Amygdala (tissue), 56 donors: Measurements from ENCODE around the gene CFL1.

Experiments
- DNase-seq, 56 donors: peaks; one replicate each; lab custom pipeline; 2025; lab: John Stamatoyannopoulos, UW

CFL1 gene

GRCh38 chr11:65888163-65888814, 30.3 kb upstream of the CFL1 start, which contains the start of gene FIBP:
TSS of gene FIBP (minus strand) at chr11:65888471. CDS start at chr11:65888418, 53 bp downstream.
- peak; percentile 61 to 98 (median 95) for DNase-seq

- peak in 1 of 56 donors; percentile 58 for DNase-seq
Observed at GRCh38 chr11:65887723-65888162, 29.8 kb upstream of the CFL1 start.

DNA sequence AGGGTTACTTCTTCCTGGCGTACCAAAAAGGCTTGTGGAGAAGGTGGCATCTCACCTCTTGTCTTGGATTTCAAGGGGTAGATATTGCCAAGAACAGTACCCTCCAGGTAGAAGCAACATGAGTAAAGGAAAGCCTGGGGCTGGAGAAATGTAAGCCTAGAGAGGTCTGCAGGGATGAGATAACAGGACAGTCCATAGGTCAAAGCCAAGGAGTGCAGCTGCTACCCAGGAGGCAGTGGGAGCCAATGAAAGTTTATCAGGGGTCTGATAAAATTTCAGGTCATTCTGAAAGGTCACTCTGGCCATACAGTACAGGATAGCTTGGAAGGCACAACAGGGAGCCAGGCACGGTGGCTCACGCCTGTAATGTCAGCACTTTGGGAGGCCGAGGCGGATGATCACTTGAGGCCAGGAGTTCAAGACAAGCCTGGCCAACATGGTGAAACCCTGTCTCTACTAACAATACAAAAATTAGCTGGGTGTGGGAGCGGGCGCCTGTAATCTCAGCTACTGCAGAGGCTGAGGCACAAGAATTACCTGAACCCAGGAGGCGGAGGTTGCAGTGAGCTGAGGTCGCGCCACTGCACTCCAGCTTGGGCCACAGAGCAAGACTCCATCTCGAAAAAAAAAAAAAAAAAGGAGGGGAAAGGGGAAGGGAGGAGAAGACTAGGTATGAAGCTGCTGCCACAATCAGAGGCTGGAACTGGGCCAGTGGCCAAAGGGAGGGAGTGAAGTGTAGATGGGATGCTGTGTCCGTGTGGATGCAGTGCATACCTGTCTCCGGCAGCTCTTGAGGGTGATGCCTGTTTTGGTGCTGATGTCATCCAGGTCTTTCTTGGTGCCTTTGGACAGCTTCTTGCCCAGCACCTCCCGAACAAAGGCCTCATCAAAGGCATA, 29.1 kb upstream of the CFL1 start:
- DNase-seq: no peak

- no peak for DNase-seq
Observed at GRCh38 chr11:65885808-65886536, 28.0 kb upstream of the CFL1 start.

DNA sequence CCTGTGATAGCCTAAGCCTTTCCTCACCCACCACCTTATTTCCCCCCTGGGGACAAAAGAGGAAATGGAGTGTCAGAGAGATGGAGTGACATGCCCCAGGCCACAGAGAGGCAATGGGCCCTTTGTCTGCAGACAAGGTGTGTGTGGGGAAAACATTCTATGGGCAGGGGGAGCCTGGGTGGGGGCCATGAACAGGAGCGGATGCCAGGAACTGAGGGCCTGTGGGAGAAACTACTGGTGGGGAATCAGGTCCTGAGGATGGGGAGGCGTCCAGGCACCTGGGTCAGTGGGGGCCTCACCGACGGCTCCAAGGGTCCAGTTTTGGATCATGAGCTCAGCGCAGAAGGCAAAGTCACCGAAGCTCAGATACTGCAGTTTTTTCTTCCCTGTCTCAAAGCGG, 27.3 kb upstream of the CFL1 start:
- DNase-seq: no peak

DNA sequence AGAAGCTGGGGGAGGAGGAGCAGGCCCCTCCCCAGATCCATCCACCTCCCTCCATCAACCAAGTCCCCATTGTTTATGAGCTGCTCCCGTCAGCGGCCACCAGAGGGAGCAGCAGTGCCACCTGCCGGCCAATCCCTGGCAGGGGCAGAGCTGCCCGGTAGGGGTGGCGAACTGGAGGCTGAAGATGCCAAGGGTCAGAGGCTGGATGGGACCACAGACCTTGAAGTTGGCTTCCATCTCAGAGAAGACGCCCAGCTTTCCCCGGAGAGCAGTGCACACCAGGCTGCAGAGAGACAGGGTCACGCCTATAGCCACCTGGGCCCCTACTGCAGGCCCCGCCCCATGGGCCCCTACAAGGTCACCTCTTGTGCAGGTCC, 26.7 kb upstream of the CFL1 start:
- DNase-seq: peak in 51 of 56 donors; percentile 16 to 83 (median 52)

DNA sequence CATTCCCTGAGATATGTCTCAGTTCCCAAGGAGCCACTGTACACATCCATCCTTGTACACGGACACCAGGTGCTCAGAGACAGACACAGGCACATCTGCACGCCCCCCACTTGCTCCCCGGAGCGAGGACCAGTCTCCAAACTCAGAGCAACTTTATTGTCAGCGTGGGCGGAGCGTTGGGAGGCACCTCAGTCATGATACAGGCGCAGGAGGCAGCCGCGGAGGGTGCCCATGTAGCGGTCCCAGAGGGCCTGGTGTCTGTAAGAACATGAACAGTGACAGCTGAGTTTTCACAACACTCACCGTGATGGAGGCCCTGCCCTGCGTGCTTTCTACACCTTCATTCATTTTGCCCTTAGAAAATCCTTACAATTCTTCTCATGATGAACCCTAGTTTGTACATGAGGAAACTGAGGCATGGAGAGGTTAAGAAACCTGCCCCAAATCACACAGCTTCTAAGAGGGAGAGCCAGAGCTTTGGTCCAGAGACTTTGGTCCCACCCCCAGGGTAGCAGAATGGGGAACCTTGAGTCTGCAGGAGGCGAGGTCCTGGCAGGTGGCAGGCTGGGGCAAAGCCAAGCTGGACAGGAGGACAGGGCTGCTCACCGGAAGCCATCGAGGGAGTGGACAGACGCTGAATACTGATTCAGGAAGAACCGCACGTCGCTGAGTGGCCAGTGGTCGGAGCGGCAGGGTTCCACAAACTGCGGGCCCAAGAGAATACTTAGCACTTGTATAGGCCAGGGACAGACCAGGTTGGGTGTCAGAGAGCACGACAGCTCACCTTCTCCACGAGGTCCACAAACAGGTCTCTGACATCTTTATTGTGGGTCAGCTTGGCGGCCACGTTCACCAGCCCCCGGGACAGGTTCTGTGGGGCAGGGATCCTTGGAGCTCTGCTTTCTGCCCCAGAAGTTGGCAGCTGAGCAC, 26.1 kb upstream of the CFL1 start:
- DNase-seq: no peak

DNA sequence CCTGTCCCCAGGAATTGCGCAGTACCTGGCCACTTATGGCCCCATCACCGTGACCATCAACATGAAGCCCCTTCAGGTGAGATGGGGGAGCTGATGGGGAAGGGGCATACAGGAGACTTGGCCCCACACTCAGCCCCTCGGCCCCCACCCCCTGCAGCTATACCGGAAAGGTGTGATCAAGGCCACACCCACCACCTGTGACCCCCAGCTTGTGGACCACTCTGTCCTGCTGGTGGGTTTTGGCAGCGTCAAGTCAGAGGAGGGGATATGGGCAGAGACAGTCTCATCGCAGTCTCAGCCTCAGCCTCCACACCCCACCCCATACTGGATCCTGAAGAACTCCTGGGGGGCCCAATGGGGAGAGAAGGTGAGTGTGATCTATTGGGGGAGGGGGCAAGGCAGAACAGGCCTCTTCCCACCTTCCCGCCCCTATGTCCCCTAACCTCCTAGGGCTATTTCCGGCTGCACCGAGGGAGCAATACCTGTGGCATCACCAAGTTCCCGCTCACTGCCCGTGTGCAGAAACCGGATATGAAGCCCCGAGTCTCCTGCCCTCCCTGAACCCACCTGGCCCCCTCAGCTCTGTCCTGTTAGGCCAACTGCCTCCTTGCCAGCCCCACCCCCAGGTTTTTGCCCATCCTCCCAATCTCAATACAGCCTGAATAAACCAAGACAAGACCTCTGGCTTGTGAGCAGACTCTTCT, 25.2 kb upstream of the CFL1 start:
- no peak for DNase-seq

DNA sequence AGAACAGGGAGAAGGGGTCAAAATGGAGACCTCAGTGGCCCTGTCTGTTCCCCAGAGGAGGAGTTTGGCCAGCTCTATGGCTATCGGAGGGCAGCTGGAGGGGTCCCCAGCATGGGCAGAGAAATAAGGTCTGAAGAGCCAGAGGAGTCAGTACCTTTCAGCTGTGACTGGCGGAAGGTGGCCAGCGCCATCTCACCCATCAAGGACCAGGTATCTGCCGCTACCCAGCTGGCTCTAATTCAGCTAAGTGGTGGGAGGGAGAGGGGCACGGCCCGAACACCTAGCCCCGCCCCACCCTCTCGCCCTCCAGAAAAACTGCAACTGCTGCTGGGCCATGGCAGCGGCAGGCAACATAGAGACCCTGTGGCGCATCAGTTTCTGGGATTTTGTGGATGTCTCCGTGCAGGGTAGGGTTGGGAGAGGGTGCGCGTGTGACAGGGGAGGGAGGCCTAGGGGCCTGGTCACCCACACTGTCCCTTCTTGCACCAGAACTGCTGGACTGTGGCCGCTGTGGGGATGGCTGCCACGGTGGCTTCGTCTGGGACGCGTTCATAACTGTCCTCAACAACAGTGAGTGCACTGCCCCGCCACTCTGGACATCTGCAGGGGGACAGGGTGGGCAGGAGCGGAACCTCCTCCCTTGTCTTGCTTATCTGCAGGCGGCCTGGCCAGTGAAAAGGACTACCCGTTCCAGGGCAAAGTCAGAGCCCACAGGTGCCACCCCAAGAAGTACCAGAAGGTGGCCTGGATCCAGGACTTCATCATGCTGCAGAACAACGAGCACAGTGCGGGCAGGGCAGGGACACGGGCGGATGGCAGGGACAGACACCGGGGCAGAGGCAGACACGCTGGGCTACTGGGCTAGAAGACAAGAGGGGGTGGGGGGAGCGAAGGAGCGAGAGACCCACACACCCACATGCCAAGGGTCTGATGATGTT, 24.4 kb upstream of the CFL1 start:
- DNase-seq: no peak

GRCh38 chr11:65880844-65881421, 23.0 kb upstream of the CFL1 start:
- DNase-seq: no peak

DNA sequence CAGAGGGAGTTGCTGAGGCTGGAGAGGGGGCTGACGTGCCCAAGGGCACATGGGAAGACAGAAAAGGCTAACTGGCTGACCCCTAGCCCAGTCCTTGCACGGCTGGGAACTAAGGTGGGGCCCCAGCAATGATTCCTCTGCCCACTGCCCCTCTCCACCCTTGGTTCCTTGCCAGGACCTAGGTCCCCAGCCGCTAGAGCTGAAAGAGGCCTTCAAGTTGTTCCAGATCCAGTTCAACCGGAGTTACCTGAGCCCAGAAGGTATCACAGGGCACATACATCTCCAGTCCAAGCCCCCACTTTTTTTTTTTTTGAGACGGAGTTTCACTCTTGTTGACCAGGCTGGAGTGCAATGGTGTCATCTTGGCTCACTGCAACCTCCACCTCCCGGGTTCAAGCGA, 22.0 kb upstream of the CFL1 start:
- no peak for DNase-seq

- DNase-seq: no peak
Observed at GRCh38 chr11:65879617-65880016, 21.6 kb upstream of the CFL1 start, which contains the start of gene CTSW. TSS of gene CTSW (plus strand) at chr11:65879837. CDS start at chr11:65879855, 18 bp downstream.

GRCh38 chr11:65873318-65874156, 15.6 kb upstream of the CFL1 start:
- peak in 55 of 56 donors; percentile 30 to 96 (median 82) for DNase-seq

DNA sequence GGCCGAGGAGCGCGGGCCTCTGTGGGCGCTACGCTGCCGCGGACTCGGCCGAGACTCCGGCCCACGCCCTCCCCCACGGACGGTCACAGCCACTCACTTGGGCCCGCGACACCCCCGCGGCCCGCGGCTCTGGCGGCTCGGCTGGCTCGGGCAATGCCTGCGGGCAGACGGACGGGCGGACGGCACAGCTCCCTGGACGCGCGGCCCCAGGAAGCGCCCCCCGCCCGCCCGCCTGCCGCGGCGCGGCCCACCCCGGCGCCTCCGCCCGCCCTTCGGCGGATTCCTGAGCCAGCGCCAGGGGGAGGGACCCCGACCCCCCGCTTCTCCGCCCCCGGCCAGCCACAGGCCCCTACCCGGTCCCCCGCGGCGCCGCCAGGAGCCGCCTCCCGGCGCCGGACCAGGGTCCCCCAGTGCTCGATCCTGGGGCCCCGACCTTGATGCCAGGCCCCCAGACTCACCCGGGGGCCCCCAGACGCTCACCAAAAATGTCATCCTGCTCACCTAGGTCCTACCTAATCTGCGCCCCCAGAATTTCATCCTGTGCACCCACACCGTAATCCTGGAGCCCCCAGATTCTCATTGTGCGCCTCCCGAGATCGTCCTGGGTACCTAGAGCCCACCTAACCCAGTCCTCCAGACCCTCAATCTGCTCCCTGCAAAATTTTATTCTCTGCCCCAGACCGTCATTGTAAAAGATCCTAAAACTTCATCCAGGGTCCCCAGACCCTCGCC, 14.8 kb upstream of the CFL1 start, which contains the start of gene EFEMP2:
Gene EFEMP2 (minus strand): TSS at position 215 of the 732 bp plus-strand sequence. CDS start 446 bp downstream, outside the sequence.
- peak in 5 of 56 donors; percentile 23 to 52 (median 42) for DNase-seq

DNA sequence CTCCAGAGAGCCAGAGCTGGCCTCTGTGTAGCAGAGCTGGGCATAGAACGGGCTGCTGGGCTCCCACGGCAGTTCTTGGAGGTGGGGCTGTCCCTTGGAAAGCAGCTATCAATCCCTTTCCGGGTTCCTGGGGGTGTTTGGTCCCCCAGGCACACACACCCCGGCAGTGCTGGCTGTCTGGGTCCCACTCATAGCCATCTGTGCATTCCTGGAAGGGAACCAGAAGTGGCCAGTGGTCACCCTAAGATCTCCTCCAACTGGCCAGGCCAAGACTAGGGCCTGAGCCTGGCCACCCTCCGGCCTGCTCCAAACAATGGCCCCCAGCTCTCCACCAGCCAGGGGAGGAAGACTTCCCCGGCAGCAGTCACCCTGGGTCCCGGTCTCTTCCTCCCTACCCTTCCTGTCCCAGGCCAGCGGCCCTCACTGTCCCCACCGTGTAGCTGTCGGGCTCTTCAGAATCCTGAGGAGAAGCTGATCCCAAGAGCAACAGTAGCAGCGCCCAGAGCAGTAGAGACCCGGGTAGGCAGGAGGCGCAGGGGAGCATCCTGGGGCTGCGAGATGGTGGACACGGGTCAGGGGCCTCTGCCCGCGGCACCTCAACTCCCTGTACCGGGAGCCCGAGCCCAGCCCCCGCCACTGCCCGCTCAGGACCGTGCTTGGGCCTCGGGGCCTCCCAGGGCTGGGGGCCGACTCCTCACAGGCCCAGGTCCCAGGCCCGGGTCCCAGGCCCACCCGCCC, 14.0 kb upstream of the CFL1 start:
- peak in 3 of 56 donors; percentile 4 to 52 (median 43) for DNase-seq
